HL-60/S4 (cell line): Measurements from ENCODE around the gene HOXB5.

Source experiments
- in situ Hi-C: fragments of 300-500 bp; cut with MboI; formaldehyde crosslinking; loops from 2 replicates; pipeline ENCODE4 v1.14.3; 2022; ENCODE audit warnings: low sequenced_read_pairs

HOXB5 gene

DNA sequence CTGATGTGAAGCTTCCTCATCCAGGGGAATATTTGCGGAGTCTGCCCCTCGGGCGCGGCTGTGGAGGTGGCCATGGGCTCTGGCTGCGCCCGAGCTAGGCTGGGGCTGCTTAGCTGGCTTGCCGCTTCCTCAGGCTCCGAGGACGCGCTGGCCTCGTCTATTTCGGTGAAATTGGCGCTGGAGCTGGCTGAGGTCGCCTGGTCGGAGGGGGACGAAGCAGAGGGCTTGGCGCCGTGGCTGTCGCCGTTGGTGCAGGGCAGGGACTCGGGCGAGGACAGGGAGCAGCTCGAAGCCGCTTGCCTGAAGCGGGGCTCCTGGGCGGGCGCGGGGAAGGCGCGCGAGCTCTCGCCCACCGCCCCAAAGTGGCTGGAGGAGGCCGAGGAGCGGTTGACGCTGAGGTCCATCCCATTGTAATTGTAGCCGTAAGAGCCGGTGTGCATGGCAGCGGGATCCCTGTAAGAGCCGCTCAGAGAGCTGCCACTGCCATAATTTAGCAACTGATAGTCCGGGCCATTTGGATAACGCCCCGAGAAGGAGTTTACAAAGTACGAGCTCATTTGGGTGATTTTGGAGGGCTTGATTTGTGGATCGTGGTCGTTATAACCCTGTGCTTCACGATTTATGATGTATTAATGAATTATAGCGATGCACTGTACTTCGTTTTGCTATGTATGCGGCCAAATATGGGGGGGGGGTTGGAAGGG, at the start of gene HOXB5:
TSS of gene HOXB5 (minus strand) at position 654 of the 704 bp plus-strand sequence. CDS start at position 557, 97 bp downstream.
- in situ Hi-C loops, result no loop called here

DNA sequence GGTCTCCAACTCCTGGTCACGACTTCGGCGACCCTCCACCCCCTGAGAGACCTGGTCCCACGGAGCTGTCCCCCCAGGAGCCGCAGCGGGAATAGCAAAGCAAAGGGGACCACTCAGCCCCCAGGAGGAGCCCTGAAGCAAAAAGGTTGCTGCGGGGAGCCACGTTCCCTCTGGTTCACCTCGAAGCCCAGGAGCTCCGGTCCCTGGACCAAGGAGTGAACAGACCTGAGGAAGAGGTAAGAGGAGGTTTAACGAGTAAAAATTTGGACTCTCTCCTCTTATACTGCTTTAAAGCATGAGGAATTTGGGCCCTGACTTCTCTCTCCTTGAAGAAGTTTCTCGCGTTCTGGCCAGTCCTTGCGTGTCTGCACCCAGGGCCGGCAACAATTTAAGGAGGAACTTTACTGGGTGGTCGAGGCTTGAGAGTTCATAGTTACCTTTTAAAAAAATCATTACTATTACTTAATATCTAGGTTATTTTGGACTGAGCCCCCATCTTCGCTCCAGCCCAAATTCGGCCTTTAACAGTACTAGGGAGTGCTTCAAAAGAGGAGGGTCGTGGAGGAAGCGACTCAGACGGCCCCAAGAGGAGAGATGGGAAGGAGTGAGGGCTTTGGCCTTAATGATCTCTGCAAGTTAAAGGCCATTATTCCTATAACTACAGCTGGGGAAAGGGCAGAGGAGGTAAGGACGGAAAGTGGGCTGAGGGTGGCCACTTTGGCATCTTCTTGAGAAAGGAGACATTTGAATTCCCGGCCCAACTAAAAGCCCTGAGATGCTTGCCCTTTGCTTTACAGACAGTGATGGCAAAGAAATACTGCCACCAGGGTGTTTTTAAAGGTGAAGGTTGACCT, 49.5 kb upstream of the HOXB5 start:
- in situ Hi-C loops, result no loop called here

DNA sequence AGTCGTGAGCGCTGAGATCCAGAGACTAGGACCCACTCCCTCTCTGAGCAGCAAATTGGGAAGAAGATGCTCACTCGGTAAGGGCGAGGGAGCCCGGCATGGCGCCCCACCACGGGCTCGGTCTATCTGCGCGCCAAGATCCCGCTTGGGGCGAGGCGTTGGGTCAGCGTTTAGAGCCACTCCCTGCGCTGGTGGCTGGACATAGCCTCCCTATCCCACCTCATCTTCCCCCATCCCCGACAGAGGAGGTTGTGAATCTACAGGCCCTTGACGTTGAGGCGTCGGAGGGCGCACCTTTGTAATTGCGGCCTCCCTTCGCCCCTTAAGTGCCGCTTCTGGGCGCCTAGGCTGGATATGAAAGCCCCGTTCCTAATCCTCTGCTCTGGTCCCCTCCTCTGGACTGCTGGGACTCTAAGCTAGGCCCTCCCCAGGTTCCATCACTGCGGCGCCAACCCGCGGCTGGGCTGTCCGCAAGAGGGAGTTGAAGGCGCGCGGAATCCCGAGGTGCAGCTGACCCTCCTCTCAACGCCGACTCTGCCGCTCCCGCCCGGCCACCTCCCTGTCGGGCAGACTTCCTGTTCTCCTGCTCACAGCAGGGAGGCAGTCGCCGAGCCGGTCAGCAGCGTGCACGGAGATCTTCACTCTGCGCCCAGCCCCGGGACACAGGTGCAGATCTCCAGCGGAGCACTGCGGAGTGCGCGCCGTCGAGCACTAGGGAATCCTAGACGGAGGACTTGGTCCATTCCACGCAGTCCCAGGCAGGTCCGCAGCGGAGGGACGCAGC, 48.7 kb upstream of the HOXB5 start:
- in situ Hi-C loops, result no loop called here

DNA sequence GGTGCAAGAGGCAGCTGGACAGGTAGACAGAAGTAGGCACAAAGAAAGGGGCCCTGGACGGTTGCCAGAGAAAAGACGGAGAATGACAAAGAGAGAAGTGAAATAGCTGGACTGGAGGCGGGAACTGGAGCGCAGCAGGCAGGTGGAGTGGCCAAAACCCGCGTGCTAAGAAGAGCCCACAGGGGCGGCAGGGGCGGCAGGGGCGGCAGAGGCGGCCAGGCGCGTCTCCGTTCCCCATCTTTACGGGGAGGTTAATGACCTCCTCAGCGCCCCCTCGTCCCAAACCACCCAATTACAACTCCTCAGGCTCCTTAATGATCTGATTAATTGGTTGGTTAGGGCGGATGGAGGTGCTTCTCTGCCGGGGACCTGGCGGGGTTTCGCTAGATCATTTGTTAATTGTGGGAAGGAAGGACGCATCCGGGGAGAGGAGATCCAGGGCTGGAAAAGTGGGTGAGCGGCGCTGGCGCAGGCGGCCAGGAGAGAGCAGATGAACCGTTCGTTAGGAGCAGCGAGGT, 48.0 kb upstream of the HOXB5 start:
- in situ Hi-C loops, result no loop called here

DNA sequence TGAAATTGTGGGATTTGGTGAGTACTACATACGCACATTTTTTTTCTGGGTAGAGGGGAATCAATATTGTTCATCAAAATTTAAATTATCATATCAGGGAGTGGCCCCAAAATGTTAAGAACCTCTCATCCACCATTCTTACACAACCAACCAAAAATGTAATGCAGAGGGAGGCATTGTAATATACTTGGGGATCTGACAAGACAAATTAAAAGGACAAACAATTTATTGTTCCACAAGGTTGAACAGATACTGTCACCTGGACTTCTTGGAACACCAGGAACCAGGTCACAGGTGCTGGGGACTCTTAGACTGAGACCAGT, 47.2 kb upstream of the HOXB5 start:
- in situ Hi-C loops, result no loop called here

DNA sequence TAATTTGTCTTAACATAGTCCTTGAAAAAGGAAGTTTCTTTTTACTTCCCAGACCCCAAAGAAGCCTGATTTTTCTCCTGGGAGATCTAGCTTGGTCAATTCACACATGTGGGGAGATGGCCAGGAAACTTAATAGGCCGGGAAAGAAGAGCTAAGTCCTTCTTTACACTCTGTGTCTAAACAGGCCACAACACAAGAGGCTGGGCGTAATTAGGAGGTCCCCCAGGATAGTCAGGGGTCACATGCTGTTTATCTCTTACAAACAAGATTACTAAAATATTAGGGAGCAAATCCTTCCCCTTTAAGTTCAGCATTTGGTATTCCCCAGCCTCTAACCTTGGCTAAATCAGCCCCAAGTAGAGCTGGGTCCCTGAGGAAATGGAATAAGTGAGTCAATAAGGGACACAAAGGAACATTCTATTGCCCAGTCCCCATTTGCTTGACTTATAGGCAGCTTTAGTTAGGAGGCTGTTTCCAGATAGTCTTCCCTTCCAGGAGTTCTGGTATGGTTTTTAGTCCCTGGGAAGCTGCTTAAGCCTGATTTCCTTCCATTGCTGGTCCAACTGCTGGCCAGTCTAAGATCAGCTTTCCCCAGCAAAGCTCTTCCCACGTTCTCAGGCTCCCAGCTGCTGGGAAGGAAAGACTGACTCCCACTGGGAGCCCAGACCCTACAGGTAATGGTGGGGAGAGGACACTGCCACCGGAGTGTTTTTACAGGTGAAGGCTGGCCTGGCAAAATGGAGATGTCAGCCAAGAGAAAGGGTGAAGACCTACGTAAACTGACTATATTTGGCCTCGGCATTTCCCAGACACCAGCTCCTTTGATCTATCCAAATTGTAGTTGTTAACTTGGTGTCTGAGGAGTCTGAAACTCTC, 46.6 kb upstream of the HOXB5 start:
- in situ Hi-C loops, result no loop called here

DNA sequence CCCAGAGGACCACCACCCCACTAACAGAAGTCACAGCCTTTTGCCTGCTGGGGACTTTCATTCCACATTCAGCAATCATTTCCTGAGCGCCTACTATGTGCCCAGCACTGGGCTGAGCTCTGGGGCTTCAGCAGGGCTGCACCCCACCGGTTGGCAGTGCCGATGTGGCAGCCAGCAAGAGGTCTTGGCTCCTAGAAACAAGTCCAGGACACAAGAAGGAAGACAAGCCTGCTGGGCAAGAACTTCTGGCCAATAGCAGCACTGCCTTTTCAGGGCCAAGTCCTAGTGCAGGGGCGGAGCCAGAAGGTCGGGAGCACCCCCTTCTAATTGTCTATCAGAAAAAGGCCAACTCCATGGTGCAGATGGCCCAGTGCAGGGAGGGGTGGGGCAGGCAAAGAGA, 45.6 kb upstream of the HOXB5 start:
- in situ Hi-C loops, result no loop called here

DNA sequence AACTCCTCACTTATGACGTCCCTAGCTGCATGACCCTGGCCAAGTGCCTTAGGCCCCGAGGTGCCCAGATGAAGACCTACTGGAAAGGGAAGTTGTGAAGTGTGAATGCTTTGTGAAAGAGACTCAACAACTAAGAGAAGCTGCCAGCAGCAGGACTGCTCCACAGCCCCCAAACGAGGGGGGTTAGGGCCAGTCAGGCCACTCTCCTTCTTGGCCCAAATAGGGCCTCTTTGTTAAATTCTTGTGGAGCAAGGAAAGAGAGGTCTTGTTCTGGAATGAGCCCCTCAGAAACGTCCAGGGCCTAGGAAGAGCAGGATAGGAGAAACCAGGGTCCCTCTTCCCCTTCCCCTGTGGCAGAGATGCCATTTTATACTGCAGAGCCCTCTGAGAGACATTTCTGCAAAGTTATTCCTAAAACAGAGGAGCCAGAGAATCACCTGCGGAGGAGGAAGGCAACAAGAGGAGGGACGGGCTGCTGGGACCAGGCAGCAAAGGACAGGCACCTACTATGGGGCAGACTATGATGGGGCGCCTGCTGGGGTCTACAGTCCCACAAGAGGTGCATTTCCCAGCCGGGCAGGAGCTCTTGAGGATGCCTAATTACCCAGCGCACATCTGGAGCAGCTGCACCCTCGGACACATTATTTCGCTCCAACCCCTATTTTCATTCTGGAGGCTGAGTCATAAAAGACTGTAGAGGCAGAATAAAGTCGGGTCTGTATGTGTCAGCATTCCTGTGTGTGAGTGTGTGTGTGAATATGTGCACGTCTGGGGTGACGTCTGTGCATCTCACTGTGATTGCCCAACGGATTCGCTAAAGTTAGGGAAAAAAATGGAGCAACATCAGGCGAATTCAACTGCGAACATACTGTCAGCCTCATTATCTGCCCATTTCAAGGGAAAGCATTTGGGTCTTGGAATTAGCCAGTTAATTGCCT, 44.0 kb upstream of the HOXB5 start:
- in situ Hi-C loops, result no loop called here

DNA sequence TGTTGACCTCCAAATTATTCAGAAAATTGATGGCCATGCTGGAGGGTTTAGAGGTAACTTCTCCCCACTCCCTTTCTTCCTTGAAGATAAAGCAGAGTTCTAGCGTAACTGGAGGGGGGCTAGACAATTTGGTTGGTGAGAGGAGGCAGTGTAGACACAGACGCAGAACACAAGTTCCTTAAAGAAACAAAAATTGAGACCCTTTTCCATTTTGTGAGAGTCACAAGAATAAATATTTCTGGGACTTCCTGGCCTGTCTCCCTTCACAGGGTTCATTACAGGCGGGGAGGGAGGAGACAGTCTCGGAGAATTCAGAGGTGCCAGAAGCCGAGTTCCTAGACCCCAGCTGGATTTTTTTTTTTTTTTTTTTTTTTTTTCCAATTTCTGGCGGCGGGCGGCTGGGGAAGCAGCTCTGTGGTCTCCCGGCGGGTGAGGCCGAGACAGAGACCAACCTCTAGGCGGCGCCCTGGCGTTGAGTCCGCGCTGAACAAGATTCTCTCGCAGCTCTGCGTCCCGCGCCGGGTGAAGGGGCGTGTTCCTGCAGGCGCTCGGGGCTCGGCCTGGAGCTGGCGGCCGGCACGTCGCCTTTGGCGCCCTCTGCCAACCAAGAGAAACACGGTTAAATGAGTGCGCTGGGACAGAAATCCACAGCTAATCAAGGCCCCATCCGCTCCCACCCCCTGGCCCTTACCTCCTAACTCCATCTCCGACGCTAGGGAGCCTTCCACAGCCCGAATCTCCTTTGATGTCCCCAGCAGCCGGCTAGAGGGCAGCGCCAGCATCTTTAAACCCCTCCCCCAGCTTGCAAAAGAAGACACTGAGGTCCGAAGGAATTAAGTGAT, 42.8 kb upstream of the HOXB5 start:
- in situ Hi-C loops, result no loop called here

DNA sequence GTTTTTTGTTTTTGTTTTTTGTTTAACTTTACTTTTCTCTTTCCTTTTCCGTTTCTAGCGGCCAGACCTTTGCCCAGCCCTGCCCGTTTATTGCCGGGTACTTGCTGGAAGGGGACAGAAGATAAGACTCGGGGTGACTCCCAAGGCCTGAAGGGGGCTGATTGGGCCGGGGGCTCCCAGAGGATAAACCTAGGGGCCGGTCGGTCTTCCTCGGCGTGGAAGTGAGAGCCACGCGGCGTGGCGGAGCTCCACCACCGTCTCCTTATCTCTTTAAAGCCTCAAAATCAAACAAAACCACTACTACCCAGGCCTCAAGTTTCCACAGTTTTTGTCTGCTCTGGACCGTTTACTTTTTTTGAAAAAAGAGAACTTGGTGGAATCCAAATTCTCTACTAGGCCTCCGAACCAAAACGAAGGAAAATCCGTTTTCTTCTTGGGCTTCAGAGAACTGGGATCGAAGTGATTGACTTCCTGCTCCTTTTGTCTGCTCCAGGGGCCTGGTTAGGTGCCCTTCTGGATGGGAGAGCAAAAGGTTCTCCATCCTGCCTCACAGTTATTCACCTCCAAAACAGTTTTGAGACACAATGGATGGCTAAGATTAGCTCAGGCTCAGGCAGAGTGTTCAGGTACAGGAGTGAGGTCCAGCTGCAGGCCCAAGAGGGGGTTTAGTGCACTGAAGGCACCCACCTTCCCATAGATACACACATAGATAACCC, 41.1 kb upstream of the HOXB5 start:
- in situ Hi-C loops, result no loop called here

DNA sequence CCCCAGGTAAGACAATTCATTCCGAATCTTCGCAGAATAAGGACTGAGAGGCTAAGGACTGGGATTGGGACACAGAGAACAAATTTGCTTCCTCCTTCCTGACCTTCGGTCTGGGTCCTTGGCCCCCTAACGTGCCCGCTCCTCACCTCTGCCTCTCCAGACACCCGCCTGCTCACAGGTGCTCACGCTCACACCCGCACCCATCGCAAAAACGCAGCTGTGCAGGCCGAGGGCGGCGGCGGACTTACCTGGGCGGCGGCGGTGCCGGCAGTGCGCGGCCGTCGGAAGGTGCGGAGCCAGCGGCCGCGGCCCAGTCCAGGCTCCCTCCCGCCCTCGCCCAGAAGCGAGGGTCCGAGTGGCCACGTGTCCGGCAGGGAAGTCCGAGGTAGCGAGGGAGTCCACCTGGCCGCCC, 39.7 kb upstream of the HOXB5 start:
- in situ Hi-C loops, result no loop called here

DNA sequence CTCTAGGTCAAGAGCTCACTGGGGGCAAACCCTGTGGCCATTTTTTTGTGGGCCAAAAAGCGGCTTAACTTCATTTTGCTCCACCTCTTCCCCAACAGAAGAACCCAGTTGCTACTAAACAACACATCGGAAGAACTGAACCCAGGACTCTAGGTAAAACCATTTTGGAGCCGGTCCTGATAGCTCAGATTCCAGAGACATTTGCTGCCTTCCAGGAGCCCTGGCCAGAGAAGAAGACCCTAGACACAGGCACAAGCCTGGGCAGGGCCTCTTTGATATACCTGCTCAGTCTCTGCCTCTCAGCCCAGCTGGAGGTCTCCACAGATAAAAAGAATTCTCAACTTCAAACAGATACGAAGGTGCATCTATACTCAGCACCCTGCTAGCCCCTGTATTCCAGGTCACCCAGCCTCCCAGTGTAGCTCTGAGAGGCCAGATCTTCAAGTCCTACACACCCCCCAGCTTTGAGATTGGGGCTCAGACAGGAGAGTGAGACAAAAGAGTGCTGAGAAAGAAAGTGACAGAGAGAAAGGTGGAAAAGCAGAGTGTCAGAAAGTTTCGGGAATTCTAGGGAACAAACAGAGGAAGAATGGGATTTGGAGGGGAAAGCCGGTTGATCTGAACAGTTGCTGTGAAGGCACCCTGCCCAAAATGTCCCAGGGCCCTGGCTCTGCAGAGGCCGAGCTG, 39.1 kb upstream of the HOXB5 start:
- in situ Hi-C loops, result no loop called here

DNA sequence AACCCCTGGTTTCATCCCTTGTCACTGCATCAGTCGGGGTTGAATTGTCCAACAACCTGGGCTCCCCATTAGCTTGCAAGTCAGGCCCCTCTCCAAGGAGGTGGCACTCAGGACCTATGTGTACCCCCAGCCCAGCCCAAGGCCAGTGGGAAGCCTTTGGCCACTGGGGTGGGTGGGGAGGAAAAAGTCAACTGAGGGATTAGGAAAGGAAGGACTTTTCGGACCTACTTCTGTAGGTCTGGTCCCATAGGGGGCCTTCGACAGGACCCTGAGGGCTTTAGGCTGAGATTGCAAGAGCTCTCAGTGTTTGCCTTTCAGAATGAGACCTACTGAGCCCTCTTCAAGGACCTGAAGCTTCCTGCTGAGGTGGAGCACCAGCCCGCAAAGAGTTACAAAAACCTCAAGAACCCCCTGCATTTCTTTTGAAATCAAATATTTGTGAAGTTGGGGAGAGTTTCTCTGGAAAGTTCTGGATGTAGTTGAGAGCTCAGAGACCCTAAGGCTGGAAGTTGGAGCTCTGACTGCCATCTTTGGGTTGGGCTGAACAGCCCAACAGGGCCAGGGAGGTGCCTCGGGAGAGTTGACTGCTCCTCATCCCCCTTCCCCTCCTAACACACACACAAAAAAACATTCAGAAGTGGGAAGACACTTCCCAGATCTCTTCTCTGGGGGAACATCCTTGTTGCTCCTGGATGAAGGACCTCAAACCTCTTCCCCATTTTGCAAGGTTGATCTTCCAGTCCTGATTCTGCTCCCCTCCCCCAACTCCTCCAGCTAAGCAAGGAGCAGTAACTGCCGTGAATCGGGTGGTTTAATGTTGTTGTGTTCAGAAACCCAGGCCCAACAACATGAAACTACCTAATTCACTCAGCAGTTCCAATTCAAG, 38.4 kb upstream of the HOXB5 start:
- in situ Hi-C loops, result no loop called here

DNA sequence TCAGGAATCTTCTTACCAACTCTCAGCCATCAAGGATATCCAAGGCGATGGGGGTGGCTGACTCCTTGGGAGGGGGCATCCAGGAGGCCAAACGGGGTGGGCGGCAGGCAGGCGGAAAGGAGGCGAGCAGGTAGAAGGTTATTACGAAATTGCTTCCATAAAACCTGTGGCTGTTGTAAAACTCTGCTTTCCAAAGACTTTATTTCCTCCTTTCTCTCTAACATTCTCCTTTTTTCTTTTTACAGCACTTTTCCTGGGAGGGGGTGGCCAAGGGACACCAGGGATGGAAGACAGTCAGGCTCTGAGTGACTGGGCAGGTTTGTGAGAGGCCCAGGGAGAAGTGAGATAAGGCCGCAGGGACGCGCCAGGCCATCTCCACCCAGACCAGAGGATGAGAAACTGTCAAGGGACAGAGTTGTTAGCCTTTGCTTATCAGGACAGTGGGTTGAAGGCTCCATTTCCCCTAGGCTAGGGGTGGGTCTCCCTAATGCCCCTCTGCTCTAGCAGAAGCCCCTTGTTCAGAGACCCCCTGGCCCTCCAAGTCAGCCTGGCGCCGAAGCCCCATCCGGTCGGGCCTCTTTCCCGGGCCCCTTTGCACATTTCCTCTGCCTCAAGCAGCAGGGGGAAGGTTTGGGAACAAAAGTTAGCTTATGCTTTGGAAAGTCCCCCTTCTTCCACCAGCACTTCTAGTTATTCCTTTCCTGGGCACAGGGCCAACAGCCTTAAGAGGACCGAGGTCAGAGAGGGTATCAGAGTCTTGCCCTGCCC, 37.5 kb upstream of the HOXB5 start:
- in situ Hi-C loops, result no loop called here
